ENCODE data around the gene AQP10.

The AQP10 gene

GRCh38 chr1:154351363-154352068 lies 30.6 kb downstream of the AQP10 start:
- POLR2A ChIA-PET (ENCODE audit: low non-redundant PET): no interaction called here
- TF ChIP-seq CTCF (conservative IDR thresholded peaks at IDR 0.05; ENCODE audit: low read depth): no peak
- H3K27ac ChIP-seq: peak overlapping the region; percentile 25
- CTCF ChIA-PET: interaction anchor here (0.6 to 1.1 kb wide), 2 partner anchors 22 to 25 kb away, joined by 4 read pairs; no protein-coding TSS in a partner anchor
- DNase-seq (ENCODE audit: low spot score): no peak

GRCh38 chr1:154352245-154352580 lies 31.3 kb downstream of the AQP10 start:
- ChIA-PET POLR2A (ENCODE audit: low non-redundant PET) (no interaction called here), CTCF (interaction anchor here (0.6 to 1.1 kb wide), 2 partner anchors 22 to 26 kb away, joined by 4 read pairs; no protein-coding TSS in a partner anchor)
- no peak for TF ChIP-seq CTCF (conservative IDR thresholded peaks at IDR 0.05; ENCODE audit: low read depth)
- peak overlapping the region; percentile 51 for H3K27ac ChIP-seq
- no peak for DNase-seq (ENCODE audit: low spot score)

- POLR2A ChIA-PET (ENCODE audit: low non-redundant PET): interaction anchor here (0.5 kb wide), 1 partner anchor 56 kb away, joined by 6 read pairs; no protein-coding TSS in a partner anchor
- H3K27ac ChIP-seq: peak overlapping the region; percentile 51
These were observed 31.9 kb downstream of the AQP10 start for GRCh38 chr1:154352581-154353459.

GRCh38 chr1:154353460-154353904 lies 32.6 kb downstream of the AQP10 start:
- no peak for DNase-seq (ENCODE audit: low spot score)
- H3K27ac ChIP-seq: peak overlapping the region; percentile 51; the same call in 1 of the 2 replicates
- TF ChIP-seq CTCF (conservative IDR thresholded peaks at IDR 0.05; ENCODE audit: low read depth): no peak
- ChIA-PET CTCF (interaction anchor here (0.6 to 1.2 kb wide), 3 partner anchors 28 to 32 kb away, joined by 3 read pairs; no protein-coding TSS in a partner anchor), POLR2A (ENCODE audit: low non-redundant PET) (no interaction called here)

More at GRCh38 chr1:154352581-154353459, 31.9 kb downstream of the AQP10 start:
- TF ChIP-seq CTCF (conservative IDR thresholded peaks at IDR 0.05; ENCODE audit: low read depth): no peak
- CTCF ChIA-PET: interaction anchor here (0.5 to 1.2 kb wide), 4 partner anchors 23 to 222 kb away, joined by 3 to 4 read pairs (median 4); no protein-coding TSS in a partner anchor
- DNase-seq (ENCODE audit: low spot score): no peak

- CTCF ChIA-PET: interaction anchor here (0.6 to 1.2 kb wide), 4 partner anchors 28 to 180 kb away, joined by 3 read pairs; no protein-coding TSS in a partner anchor
- no peak overlapping the region for H3K27ac ChIP-seq
- POLR2A ChIA-PET (ENCODE audit: low non-redundant PET): no interaction called here
- no peak for TF ChIP-seq CTCF (conservative IDR thresholded peaks at IDR 0.05; ENCODE audit: low read depth)
- no peak for DNase-seq (ENCODE audit: low spot score)
These were observed 33.1 kb downstream of the AQP10 start for GRCh38 chr1:154353966-154354365.

- no peak for TF ChIP-seq CTCF (conservative IDR thresholded peaks at IDR 0.05; ENCODE audit: low read depth)
- CTCF ChIA-PET: no interaction called here
These were observed 37.6 kb downstream of the AQP10 start for GRCh38 chr1:154358519-154358918.

More at GRCh38 chr1:154358519-154358918, 37.6 kb downstream of the AQP10 start:
- POLR2A ChIA-PET (ENCODE audit: low non-redundant PET): no interaction called here
- no peak for DNase-seq (ENCODE audit: low spot score)
- no peak overlapping the region for H3K27ac ChIP-seq
